ENCODE results near the gene HASPIN.

- TF ChIP-seq CTCF (conservative IDR thresholded peaks at IDR 0.05; ENCODE audit: low read depth in 2 of 2) (no peak), EZH2phosphoT487 (IDR thresholded peaks at IDR 0.05; ENCODE audit: unreplicated experiment) (no peak), EZH2 (IDR thresholded peaks at IDR 0.05; ENCODE audit: low read depth, unreplicated experiment) (no peak)
Measured at GRCh38 chr17:3681565-3681964, 42.1 kb upstream of the HASPIN start.

Data from GM23338 (cell line).